Testis (tissue), 3 donors: Measurements from ENCODE around the gene DRC1. TPM values are rescaled to one million over a fixed set of nuclear protein-coding genes. Genes with fewer than 3 reads are reported as not detected.
"Not testable (repeated sequence)": the region's sequence is repeated elsewhere in the genome, so short reads cannot be mapped to it uniquely, and the experiment has no call there.

Experiments
- DNase-seq: peaks from one replicate; pipeline ENCODE4 v3.0.0-alpha.2; 2019
- H3K27ac ChIP-seq, 2 donors: fragments of 200-600 bp; sonication (generic); one replicate each; pipeline ENCODE4 v1.5.1; 2019
- H3K27me3 ChIP-seq: fragments of 200-600 bp; sonication (generic); one replicate; pipeline ENCODE4 v1.5.1; 2019
- H3K36me3 ChIP-seq: fragments of 200-600 bp; sonication (generic); one replicate; pipeline ENCODE4 v1.5.1; 2017; ENCODE audit warnings: low read depth; ENCODE audit errors: missing control alignments
- H3K4me1 ChIP-seq: fragments of 200-600 bp; sonication (generic); one replicate; pipeline ENCODE4 v1.5.1; 2019
- H3K4me3 ChIP-seq, 2 donors: fragments of 200-600 bp; sonication (generic); one replicate each; pipeline ENCODE4 v1.5.1; 2017 to 2019
- H3K9me3 ChIP-seq: fragments of 200-600 bp; sonication (generic); one replicate; pipeline ENCODE4 v1.5.1; 2017
- POLR2A ChIP-seq: fragments of 450-650 bp; IDR thresholded peaks from one replicate; pipeline ENCODE4 v1.6.1; 2017; ENCODE audit warnings: antibody characterized with exemption, mild to moderate bottlenecking, moderate library complexity
- WGBS, 2 donors: methylation state at CpG; one replicate each; pipeline ENCODE4 v1.1.5; 2018; 5-methylcytosine and 5-hydroxymethylcytosine counted together
- intact Hi-C: fragments of 100-400 bp; cut with DNase I; formaldehyde crosslinking; loops from one replicate; pipeline ENCODE4 v1.15.1; 2023; ENCODE audit warnings: low total_unique reads
- polyA plus RNA-seq: library from polyadenylated mRNA; stranded (reverse); fragments of 350-450 nt; fragmentation: Illumina TruSeq; extraction: RNeasy Lipid Tissue Mini Kit (QIAGEN cat#74804); gene quantifications from one replicate; pipeline ENCODE4 v1.2.3, GENCODE V29; 2014; ENCODE audit warnings: low read depth, low replicate concordance; ENCODE audit not compliant: insufficient read depth
- total RNA-seq, 2 donors: library from RNA; depleted of rRNA; stranded (reverse); fragments of >200 nt; gene quantifications; one replicate each; pipeline ENCODE4 v1.2.3, GENCODE V29; 2016
- TF ChIP-seq, protein P1 (sequence below), 3 experiments: fragments of 450-650 bp in 2 of 3; fragments of 200-600 bp in 1 of 3; sonication (generic) in 1 of 3; IDR thresholded peaks; one replicate each; pipeline ENCODE4 v1.5.1; 2016 to 2019; ENCODE audit warnings: antibody characterized with exemption in 3 of 3, mild to moderate bottlenecking in 2 of 3, moderate library complexity in 1 of 3

DRC1 gene
- total and polyA plus RNA-seq, 3 donors from 2014 or later = 8.8 to 67.3 (median 18.7) TPM

DNA sequence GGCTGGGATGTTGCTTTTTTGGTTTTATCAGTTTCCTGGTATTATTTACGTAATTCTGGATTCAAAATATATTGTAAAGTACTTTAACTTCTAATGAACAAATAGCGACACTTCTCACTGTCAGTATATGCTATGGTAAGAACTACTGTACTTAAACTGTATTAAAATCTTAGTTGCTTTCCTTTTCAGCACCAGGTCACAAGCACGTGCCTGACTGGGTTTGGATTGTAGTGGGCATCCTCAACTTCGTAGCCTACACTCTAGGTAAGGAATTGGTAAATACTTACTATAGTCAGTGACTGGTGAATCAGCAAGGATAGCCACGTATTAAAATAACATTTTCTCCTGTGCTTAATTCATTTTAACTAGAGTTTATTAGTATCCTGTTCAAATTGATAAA, 34.8 kb upstream of the DRC1 start:
- intact Hi-C loops = no loop called here
- 91 to 92% methylated on average over 5 of the region's 5 CpGs for WGBS, 2 donors

GRCh38 chr2:26369664-26370063, 32.1 kb upstream of the DRC1 start:
- H3K4me3 ChIP-seq, H3K36me3 ChIP-seq, DNase-seq, H3K27ac ChIP-seq, H3K4me1 ChIP-seq, H3K9me3 ChIP-seq, intact Hi-C loops, H3K27me3 ChIP-seq: not testable (repeated sequence)
- 64% methylated on average over 2 of the region's 2 CpGs; no CpG with 5 or more reads in 1 of the 2 donors for WGBS, 2 donors

More for the DNA sequence above, 34.8 kb upstream of the DRC1 start:
- H3K36me3 ChIP-seq = no peaks in the 10 kb centered on the region
- no peaks in the 10 kb centered on the region for H3K4me1 ChIP-seq
- H3K27ac ChIP-seq = no peak overlapping the region
- no peaks in the 10 kb centered on the region for H3K27me3 ChIP-seq
- TF ChIP-seq, protein P1, sequence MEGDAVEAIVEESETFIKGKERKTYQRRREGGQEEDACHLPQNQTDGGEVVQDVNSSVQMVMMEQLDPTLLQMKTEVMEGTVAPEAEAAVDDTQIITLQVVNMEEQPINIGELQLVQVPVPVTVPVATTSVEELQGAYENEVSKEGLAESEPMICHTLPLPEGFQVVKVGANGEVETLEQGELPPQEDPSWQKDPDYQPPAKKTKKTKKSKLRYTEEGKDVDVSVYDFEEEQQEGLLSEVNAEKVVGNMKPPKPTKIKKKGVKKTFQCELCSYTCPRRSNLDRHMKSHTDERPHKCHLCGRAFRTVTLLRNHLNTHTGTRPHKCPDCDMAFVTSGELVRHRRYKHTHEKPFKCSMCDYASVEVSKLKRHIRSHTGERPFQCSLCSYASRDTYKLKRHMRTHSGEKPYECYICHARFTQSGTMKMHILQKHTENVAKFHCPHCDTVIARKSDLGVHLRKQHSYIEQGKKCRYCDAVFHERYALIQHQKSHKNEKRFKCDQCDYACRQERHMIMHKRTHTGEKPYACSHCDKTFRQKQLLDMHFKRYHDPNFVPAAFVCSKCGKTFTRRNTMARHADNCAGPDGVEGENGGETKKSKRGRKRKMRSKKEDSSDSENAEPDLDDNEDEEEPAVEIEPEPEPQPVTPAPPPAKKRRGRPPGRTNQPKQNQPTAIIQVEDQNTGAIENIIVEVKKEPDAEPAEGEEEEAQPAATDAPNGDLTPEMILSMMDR (IDR thresholded peaks at IDR 0.05) = no peak
- TF ChIP-seq POLR2A = no peak
- DNase-seq = no peak
- no peaks in the 10 kb centered on the region for H3K9me3 ChIP-seq
- no peak overlapping the region for H3K4me3 ChIP-seq

- not testable (repeated sequence) for H3K4me1 ChIP-seq, H3K36me3 ChIP-seq
These were observed 30.8 kb upstream of the DRC1 start for GRCh38 chr2:26370909-26371308.

GRCh38 chr2:26376799-26377198, 24.9 kb upstream of the DRC1 start:
- TF ChIP-seq, protein P1 (IDR thresholded peaks at IDR 0.05) = no peak
- TF ChIP-seq POLR2A = no peak
- no peaks in the 10 kb centered on the region for H3K36me3 ChIP-seq
- H3K4me3 ChIP-seq = no peak overlapping the region
- DNase-seq = no peak
- no peaks in the 10 kb centered on the region for H3K27me3 ChIP-seq
- WGBS, 2 donors = 88 to 95% methylated on average over 1 of the region's 1 CpG
- H3K27ac ChIP-seq = no peak overlapping the region
- H3K9me3 ChIP-seq = no peaks in the 10 kb centered on the region
- intact Hi-C loops = no loop called here
- H3K4me1 ChIP-seq = no peaks in the 10 kb centered on the region

More at GRCh38 chr2:26370909-26371308, 30.8 kb upstream of the DRC1 start:
- DNase-seq, H3K9me3 ChIP-seq, intact Hi-C loops, H3K27ac ChIP-seq, H3K27me3 ChIP-seq, H3K4me3 ChIP-seq: not testable (repeated sequence)
- WGBS, 2 donors = 60 to 63% methylated on average over 9 to 15 of the region's 31 CpGs

DNA sequence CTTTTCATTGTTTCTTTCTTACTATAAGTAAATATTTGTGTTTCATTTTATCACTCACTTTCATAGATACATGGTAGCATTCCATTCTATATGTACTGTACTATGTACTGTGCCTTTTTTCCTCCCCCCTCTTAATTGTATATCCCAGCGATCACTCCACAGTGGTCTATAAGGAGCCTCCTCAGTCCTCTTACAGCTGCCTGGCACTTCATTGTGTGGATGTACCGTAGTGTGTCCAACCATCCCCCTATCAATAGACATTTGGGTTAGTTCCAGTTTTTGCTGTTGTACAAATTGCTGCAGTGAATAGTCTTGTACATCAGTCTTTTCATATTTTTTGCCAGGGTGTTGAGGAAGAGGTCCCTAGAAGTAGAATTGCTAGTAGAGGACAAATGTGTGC, 21.4 kb upstream of the DRC1 start:
- H3K36me3 ChIP-seq = no peaks in the 10 kb centered on the region
- intact Hi-C loops = no loop called here
- 69 to 83% methylated on average over 2 of the region's 2 CpGs for WGBS, 2 donors
- DNase-seq = no peak
- TF ChIP-seq, protein P1 (IDR thresholded peaks at IDR 0.05) = no peak
- no peak for TF ChIP-seq POLR2A
- no peaks in the 10 kb centered on the region for H3K9me3 ChIP-seq
- H3K4me1 ChIP-seq = no peaks in the 10 kb centered on the region
- no peaks in the 10 kb centered on the region for H3K27me3 ChIP-seq
- no peak overlapping the region for H3K4me3 ChIP-seq
- no peak overlapping the region for H3K27ac ChIP-seq

- Histone ChIP-seq H3K27me3 (no peaks in the 10 kb centered on the region), H3K4me3 (no peak overlapping the region), H3K27ac (no peak overlapping the region), H3K36me3 (no peaks in the 10 kb centered on the region), H3K4me1 (no peaks in the 10 kb centered on the region), H3K9me3 (no peaks in the 10 kb centered on the region)
- no peak for DNase-seq
- WGBS, 2 donors = 70 to 77% methylated on average over 3 of the region's 3 CpGs
- TF ChIP-seq, protein P1 (IDR thresholded peaks at IDR 0.05) = no peak
- TF ChIP-seq POLR2A = no peak
- intact Hi-C loops = no loop called here
These were observed 19.2 kb upstream of the DRC1 start for GRCh38 chr2:26382564-26382963.
